Smooth muscle cell (in vitro differentiated cells): Measurements from ENCODE around the gene FAM89B. TPM values are rescaled to one million over a fixed set of nuclear protein-coding genes. Genes with fewer than 3 reads are reported as not detected.

Source experiments
- DNase-seq: peaks from one replicate; lab custom pipeline; 2025; ENCODE audit not compliant: unreplicated experiment; lab: John Stamatoyannopoulos, UW
- H2AFZ ChIP-seq: fragments of 200-600 bp; sonication (generic); 2 replicates; pipeline ENCODE4 v1.6.0; 2016; ENCODE audit warnings: antibody characterized with exemption, low read depth, mild to moderate bottlenecking
- H3F3A ChIP-seq: fragments of 200-600 bp; sonication (generic); 2 replicates; pipeline ENCODE4 v1.6.0; 2017; ENCODE audit warnings: antibody characterized with exemption, low read depth
- H3K27ac ChIP-seq: fragments of 200-600 bp; sonication (generic); 2 replicates; pipeline ENCODE4 v1.5.1; 2016; ENCODE audit warnings: low read depth, mild to moderate bottlenecking
- H3K27me3 ChIP-seq: fragments of 200-600 bp; sonication (generic); 2 replicates; pipeline ENCODE4 v1.6.1; 2016; ENCODE audit warnings: low read depth, mild to moderate bottlenecking
- H3K36me3 ChIP-seq: fragments of 200-600 bp; sonication (generic); 2 replicates; pipeline ENCODE4 v1.5.1; 2016; ENCODE audit warnings: low read depth
- H3K4me1 ChIP-seq: fragments of 200-600 bp; sonication (generic); 2 replicates; pipeline ENCODE4 v1.5.1; 2016; ENCODE audit warnings: low read depth
- H3K4me2 ChIP-seq: fragments of 200-600 bp; sonication (generic); 2 replicates; pipeline ENCODE4 v1.6.0; 2016; ENCODE audit warnings: mild to moderate bottlenecking
- H3K4me3 ChIP-seq: fragments of 200-600 bp; sonication (generic); 2 replicates; pipeline ENCODE4 v1.5.1; 2016; ENCODE audit warnings: mild to moderate bottlenecking
- H3K79me2 ChIP-seq: fragments of 200-600 bp; sonication (generic); 2 replicates; pipeline ENCODE4 v1.6.0; 2016; ENCODE audit warnings: low read depth, mild to moderate bottlenecking
- H3K9ac ChIP-seq: fragments of 200-600 bp; sonication (generic); 2 replicates; pipeline ENCODE4 v1.6.0; 2016; ENCODE audit warnings: low read depth
- H3K9me3 ChIP-seq: fragments of 200-600 bp; sonication (generic); replicated peaks from 2 replicates; pipeline ENCODE4 v1.5.1; 2016; ENCODE audit warnings: low read depth
- H4K20me1 ChIP-seq: fragments of 200-600 bp; sonication (generic); 2 replicates; pipeline ENCODE4 v1.6.0; 2016; ENCODE audit warnings: low read depth
- CTCF ChIP-seq: fragments of 200-600 bp; sonication (generic); IDR thresholded peaks from 2 replicates; pipeline ENCODE4 v1.5.1; 2017; ENCODE audit warnings: borderline replicate concordance, mild to moderate bottlenecking, antibody characterized with exemption; ENCODE audit not compliant: insufficient read depth, poor library complexity, severe bottlenecking
- WGBS: methylation state at CpG from one replicate; pipeline ENCODE4 v1.1.7; 2016; ENCODE audit warnings: low lambda C conversion rate; 5-methylcytosine and 5-hydroxymethylcytosine counted together
- polyA plus RNA-seq: library from polyadenylated mRNA; unstranded; fragments of >200 nt; fragmentation: Nextera tagmentation; extraction: Ambion mirVana; gene quantifications from 2 replicates; pipeline ENCODE4 v1.2.1, GENCODE V29; 2016
- total RNA-seq: library from RNA; depleted of rRNA; stranded (reverse); fragments of >200 nt; gene quantifications from 2 replicates; pipeline ENCODE4 v1.2.3, GENCODE V29; 2014

Gene FAM89B
- total and polyA plus RNA-seq, 2 experiments from 2014 or later, result 63.9 to 174 TPM

GRCh38 chr11:65580031-65580692, 7.8 kb downstream of the FAM89B start:
- no peaks in the 10 kb centered on the region for H3K36me3 ChIP-seq
- 96% methylated on average over 19 of the region's 19 CpGs for WGBS
- H4K20me1 ChIP-seq, result peaks cover 7% of the 10 kb centered on the region
- no peaks in the 10 kb centered on the region for H3K9me3 ChIP-seq
- H3F3A ChIP-seq, result peaks cover 7% of the 10 kb centered on the region
- H3K79me2 ChIP-seq, result no peaks in the 10 kb centered on the region
- no peak overlapping the region for H3K27ac ChIP-seq
- peaks cover 6% of the 10 kb centered on the region for H3K4me1 ChIP-seq
- H3K9ac ChIP-seq, result no peak overlapping the region
- DNase-seq, result no peak
- no peak overlapping the region for H2AFZ ChIP-seq
- no peak overlapping the region for H3K4me3 ChIP-seq
- TF ChIP-seq CTCF, result no peak
- no peak overlapping the region for H3K4me2 ChIP-seq
- peaks cover 4% of the 10 kb centered on the region for H3K27me3 ChIP-seq

GRCh38 chr11:65580756-65581155, 8.4 kb downstream of the FAM89B start:
- Histone ChIP-seq H3K27me3 (peaks cover 4% of the 10 kb centered on the region), H3K4me3 (no peak overlapping the region), H3K9ac (no peak overlapping the region), H3K4me2 (no peak overlapping the region), H3K79me2 (no peaks in the 10 kb centered on the region), H3K27ac (no peak overlapping the region), H4K20me1 (peaks cover 7% of the 10 kb centered on the region), H2AFZ (no peak overlapping the region), H3K9me3 (no peaks in the 10 kb centered on the region), H3K36me3 (no peaks in the 10 kb centered on the region), H3K4me1 (peaks cover 6% of the 10 kb centered on the region), H3F3A (peaks cover 5% of the 10 kb centered on the region)
- DNase-seq, result no peak
- WGBS, result 86% methylated on average over 8 of the region's 8 CpGs
- no peak for TF ChIP-seq CTCF

- Histone ChIP-seq H3K9ac (no peak overlapping the region), H2AFZ (no peak overlapping the region), H3K27me3 (peaks cover 4% of the 10 kb centered on the region), H3K4me2 (no peak overlapping the region), H3F3A (no peaks in the 10 kb centered on the region), H3K36me3 (no peaks in the 10 kb centered on the region), H3K79me2 (no peaks in the 10 kb centered on the region), H3K27ac (no peak overlapping the region), H3K9me3 (no peaks in the 10 kb centered on the region), H3K4me1 (no peaks in the 10 kb centered on the region), H4K20me1 (peaks cover 7% of the 10 kb centered on the region), H3K4me3 (no peak overlapping the region)
- no peak for DNase-seq
- WGBS, result 91% methylated on average over 3 of the region's 3 CpGs
- TF ChIP-seq CTCF, result no peak
Observed at GRCh38 chr11:65581928-65582327, 9.6 kb downstream of the FAM89B start.

GRCh38 chr11:65583589-65583988, 11.3 kb downstream of the FAM89B start:
- Histone ChIP-seq H2AFZ (no peak overlapping the region), H3K9me3 (no peaks in the 10 kb centered on the region), H3F3A (no peaks in the 10 kb centered on the region), H3K36me3 (no peaks in the 10 kb centered on the region), H4K20me1 (no peaks in the 10 kb centered on the region), H3K9ac (no peak overlapping the region), H3K79me2 (no peaks in the 10 kb centered on the region), H3K4me3 (no peak overlapping the region), H3K27ac (no peak overlapping the region), H3K4me1 (no peaks in the 10 kb centered on the region), H3K27me3 (peaks cover 4% of the 10 kb centered on the region), H3K4me2 (no peak overlapping the region)
- TF ChIP-seq CTCF, result no peak
- 97% methylated on average over 9 of the region's 10 CpGs for WGBS
- no peak for DNase-seq
